Bronchial epithelial cell (primary cell): ENCODE data around the gene GCC2. TPM values are rescaled to one million over a fixed set of nuclear protein-coding genes. Genes with fewer than 3 reads are reported as not detected.

Experiments
- DNase-seq: peaks from one replicate; pipeline ENCODE4 v3.0.0-alpha.2; 2010; ENCODE audit warnings: low read depth
- FAIRE-seq: peaks from 2 replicates; lab custom pipeline; 2011; peaks lifted over from hg19 to GRCh38; lab: Jason Lieb, UNC
- H3K27me3 ChIP-seq: 2 replicates; pipeline ENCODE4 v1.5.1; 2011; ENCODE audit warnings: low read length; ENCODE audit not compliant: control insufficient read depth, insufficient read depth
- H3K36me3 ChIP-seq: 2 replicates; pipeline ENCODE4 v1.5.1; 2011; ENCODE audit warnings: low read length; ENCODE audit not compliant: control insufficient read depth, insufficient read depth
- H3K4me3 ChIP-seq: 2 replicates; pipeline ENCODE4 v1.5.1; 2011; ENCODE audit warnings: mild to moderate bottlenecking, low read depth, low read length, control low read depth
- total RNA-seq: library from RNA; depleted of rRNA; stranded (reverse); fragments of >200 nt; gene quantifications from 2 replicates; pipeline ENCODE4 v1.2.1, GENCODE V29; 2014
- TF ChIP-seq, protein P1 (sequence below): IDR thresholded peaks from 2 replicates; pipeline ENCODE4 v1.5.1; 2011; ENCODE audit warnings: mild to moderate bottlenecking, moderate library complexity, low read length, control low read depth, inconsistent platforms; ENCODE audit not compliant: insufficient read depth, severe bottlenecking

The GCC2 gene
- total RNA-seq, 1 donor from 2014 or later, result 9.0 TPM

DNA sequence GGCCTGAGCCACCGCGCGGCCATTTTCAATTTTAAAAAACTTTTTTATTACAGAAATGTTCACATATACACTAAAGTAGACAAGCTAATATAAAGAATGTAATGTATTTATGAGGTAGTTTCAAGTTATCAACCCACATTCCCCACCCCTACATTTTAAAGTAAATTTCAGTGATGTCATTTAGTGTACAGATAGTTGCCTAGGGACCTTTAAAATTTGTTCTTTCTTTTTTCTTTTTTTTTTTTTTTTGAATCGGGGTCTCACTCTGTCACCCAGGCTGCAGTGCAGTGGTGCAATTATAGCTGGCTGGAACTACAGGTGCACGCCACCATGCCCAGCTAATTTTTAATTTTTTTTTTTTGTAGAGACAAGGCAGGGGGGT, 82.7 kb downstream of the GCC2 start:
- TF ChIP-seq, protein P1, sequence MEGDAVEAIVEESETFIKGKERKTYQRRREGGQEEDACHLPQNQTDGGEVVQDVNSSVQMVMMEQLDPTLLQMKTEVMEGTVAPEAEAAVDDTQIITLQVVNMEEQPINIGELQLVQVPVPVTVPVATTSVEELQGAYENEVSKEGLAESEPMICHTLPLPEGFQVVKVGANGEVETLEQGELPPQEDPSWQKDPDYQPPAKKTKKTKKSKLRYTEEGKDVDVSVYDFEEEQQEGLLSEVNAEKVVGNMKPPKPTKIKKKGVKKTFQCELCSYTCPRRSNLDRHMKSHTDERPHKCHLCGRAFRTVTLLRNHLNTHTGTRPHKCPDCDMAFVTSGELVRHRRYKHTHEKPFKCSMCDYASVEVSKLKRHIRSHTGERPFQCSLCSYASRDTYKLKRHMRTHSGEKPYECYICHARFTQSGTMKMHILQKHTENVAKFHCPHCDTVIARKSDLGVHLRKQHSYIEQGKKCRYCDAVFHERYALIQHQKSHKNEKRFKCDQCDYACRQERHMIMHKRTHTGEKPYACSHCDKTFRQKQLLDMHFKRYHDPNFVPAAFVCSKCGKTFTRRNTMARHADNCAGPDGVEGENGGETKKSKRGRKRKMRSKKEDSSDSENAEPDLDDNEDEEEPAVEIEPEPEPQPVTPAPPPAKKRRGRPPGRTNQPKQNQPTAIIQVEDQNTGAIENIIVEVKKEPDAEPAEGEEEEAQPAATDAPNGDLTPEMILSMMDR, result no peak
- H3K27me3 ChIP-seq, result no peaks in the 10 kb centered on the region
- H3K36me3 ChIP-seq, result no peaks in the 10 kb centered on the region
- no peak for DNase-seq
- no peak for FAIRE-seq
- no peak overlapping the region for H3K4me3 ChIP-seq

DNA sequence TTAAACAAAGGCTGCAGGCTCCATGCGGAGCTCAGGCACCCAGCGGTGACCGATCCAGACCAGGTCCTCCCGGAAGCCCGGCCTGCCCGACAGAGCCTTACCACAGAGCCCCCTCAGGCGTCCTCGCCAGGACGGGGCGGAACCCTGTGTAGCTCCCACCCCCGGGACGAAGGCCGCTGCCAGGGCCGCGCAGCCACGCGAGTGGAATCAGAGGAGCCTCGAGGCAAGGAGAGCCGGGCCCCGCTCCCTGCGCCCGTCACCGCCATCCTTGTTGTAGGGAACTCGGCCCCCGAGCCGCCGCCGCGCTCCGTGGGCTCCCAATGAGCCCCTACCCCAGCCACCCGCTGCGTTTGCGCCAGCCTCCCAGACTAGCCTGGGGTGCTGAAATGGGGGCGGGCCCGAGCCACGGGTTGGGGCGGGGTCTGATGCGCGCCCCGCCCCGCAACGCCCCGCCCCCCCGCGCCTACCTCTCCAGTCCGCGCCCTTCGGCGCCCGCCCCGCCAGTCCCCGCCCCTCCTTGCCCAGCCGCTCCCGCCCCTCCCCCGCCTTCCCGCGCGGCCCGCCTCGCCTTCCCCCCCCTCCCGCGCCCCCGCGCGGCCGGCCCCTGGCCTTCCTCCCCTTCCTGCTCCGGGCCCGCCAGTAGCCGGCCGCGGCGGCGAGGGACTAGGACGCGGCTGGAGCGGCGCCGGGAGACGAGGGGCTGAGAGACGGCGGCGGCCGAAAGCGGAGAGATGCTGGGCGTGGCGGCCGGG, 85.0 kb downstream of the GCC2 start, which contains the start of gene LIMS1:
Gene LIMS1, plus strand, starts transcription at position 639 of the 752 bp plus-strand sequence. Its CDS starts 93 bp downstream, at position 732.
- Histone ChIP-seq H3K36me3 (no peaks in the 10 kb centered on the region), H3K4me3 (peak within 1 kb of the TSS; percentile 68), H3K27me3 (no peaks in the 10 kb centered on the region)
- peak; percentile 66 for DNase-seq
- TF ChIP-seq, protein P1, result no peak
- no peak for FAIRE-seq

DNA sequence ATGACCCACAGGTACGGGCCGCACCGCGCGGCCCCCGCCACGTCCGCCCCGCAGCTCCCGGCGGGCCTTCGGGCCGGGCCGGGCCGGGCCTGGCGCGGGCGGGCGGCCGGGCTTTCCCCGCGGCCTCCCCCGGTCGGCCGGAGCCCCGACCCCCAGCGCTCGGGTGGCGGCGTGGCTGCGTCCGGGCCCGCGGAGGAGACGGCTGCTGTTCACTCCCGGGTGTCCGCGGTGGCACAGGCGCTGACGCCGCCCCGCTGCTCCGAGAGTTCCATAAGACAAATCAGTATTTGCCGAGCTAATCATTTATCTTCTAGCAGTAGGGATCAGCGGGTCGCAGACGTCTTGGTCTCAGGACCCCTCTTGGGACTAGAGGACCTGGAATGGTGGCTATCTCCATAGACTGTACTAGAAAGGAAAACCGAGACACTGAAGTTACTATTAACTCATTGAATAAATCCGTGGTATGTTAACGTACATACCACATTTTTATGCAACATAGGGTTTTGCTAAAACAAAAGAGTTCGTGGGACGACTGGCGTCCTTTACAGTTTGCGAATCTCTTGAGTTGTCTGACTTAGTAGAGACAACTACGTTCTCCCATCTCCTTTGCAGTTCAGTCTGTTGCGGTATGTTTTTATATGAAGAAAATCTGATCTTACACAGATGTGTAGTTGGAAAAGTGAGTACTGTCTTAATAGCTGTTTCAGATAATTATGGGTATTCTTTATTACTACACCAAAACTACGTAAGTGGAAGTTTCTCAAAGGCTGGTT, 85.8 kb downstream of the GCC2 start:
- no peak for FAIRE-seq
- Histone ChIP-seq H3K27me3 (no peaks in the 10 kb centered on the region), H3K4me3 (peak overlapping the region; percentile 68), H3K36me3 (no peaks in the 10 kb centered on the region)
- DNase-seq, result peak; percentile 37
- TF ChIP-seq, protein P1, result no peak

DNA sequence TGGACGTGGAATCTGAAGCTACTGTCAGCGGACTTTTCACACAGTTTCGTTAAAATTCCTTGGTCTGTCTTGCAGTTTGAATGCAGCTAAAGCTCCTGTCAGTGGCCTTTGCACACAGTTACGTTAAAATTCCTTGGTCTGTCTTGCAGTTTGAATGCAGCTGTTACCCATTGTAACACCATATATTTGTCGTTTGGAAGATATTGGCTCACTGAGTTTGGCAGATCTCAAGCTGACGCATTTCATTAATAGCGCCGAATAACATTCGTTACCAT, 86.3 kb downstream of the GCC2 start:
- Histone ChIP-seq H3K27me3 (no peaks in the 10 kb centered on the region), H3K36me3 (no peaks in the 10 kb centered on the region), H3K4me3 (peak overlapping the region; percentile 68)
- DNase-seq (no peak), FAIRE-seq (no peak)
- TF ChIP-seq, protein P1, result no peak

- peak; percentile 66 for DNase-seq
- TF ChIP-seq, protein P1, result no peak
These were observed 87.3 kb downstream of the GCC2 start for GRCh38 chr2:108536133-108536780.

More at GRCh38 chr2:108536133-108536780, 87.3 kb downstream of the GCC2 start:
- no peak for FAIRE-seq
- no peak overlapping the region for H3K4me3 ChIP-seq
- H3K36me3 ChIP-seq, result no peaks in the 10 kb centered on the region
- no peaks in the 10 kb centered on the region for H3K27me3 ChIP-seq
